ENCODE measurements around the gene ROMO1.

ROMO1 gene

DNA sequence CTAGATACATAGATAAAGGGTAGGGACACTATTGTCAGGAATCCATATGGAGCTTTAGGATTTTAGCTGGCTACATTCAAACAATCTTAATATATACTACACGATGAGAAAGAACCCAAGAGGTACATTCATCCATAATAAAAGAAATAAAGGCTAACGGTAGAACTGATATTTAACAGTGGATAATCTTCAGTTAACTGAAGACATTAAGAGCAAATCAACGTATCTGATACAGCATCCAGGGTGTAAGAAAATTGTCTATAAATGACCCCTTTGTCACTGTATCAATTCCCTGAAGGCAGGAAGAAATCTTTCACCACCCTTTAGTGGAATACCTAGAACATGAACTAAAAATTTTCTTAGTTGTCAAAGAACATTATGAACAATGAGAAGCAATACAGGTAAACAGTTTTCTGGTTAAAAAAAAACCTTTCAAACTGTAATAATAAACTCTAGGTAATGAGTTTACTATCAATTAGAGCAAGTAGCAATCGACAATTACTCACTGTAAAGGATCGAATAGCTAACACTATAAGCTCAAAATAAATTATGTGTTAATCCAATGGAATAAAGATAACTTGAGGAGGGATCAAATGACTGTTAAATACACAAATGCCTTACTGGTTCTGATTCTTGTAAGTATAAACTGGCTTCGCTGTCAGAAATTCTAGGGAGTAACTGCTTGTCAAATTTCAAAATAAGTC lies 11.8 kb downstream of the ROMO1 start:
- ChIA-PET CTCF (interaction anchor here (0.7 to 0.8 kb wide), 2 partner anchors 8 to 33 kb away, joined by 3 to 4 read pairs; no protein-coding TSS in a partner anchor), POLR2A (interaction anchor here (0.6 to 1.3 kb wide), 4 partner anchors 8 to 12 kb away, joined by 3 read pairs; partner anchors contain the start of genes NFS1 and ROMO1)
- Histone ChIP-seq H3K4me3 (ENCODE audit: low read depth, low read length) (no peak overlapping the region), H3K4me1 (ENCODE audit: control insufficient read depth, insufficient read depth, low read length) (peaks cover 4% of the 10 kb centered on the region), H3K36me3 (ENCODE audit: control insufficient read depth in 2 of 2, insufficient read depth in 1 of 2, low read length in 2 of 2) (peaks cover 79 to 97% of the 10 kb centered on the region in 2 experiments), H3K27ac (ENCODE audit: extremely low read depth, low read depth, low read length) (no peak overlapping the region), H3K9me3 (ENCODE audit: control insufficient read depth, insufficient read depth, low read depth, low read length) (no peaks in the 10 kb centered on the region)
- 0 out of 2 replicates have a peak, but pooled peaks have one; percentile 10 for TF ChIP-seq ZNF629 (tag by site-specific recombination; IDR thresholded peaks at IDR 0.05)
- TF ChIP-seq ZNF585B (tag by site-specific recombination; IDR thresholded peaks at IDR 0.05), result no peak
- peak; percentile 49; the same call in 1 of the 2 replicates for TF ChIP-seq OSR2 (tag by site-specific recombination; IDR thresholded peaks at IDR 0.05)
- TF ChIP-seq ZFHX2 (tag by site-specific recombination; conservative IDR thresholded peaks at IDR 0.05), result no peak
- TF ChIP-seq ZNF791 (tag by site-specific recombination; IDR thresholded peaks at IDR 0.05), result no peak
- TF ChIP-seq ZFP69B (tag by site-specific recombination; IDR thresholded peaks at IDR 0.05), result no peak
- TF ChIP-seq MEIS1 (CRISPR knock-in tag; IDR thresholded peaks at IDR 0.05; ENCODE audit: borderline replicate concordance), result no peak
- TF ChIP-seq, protein P1, sequence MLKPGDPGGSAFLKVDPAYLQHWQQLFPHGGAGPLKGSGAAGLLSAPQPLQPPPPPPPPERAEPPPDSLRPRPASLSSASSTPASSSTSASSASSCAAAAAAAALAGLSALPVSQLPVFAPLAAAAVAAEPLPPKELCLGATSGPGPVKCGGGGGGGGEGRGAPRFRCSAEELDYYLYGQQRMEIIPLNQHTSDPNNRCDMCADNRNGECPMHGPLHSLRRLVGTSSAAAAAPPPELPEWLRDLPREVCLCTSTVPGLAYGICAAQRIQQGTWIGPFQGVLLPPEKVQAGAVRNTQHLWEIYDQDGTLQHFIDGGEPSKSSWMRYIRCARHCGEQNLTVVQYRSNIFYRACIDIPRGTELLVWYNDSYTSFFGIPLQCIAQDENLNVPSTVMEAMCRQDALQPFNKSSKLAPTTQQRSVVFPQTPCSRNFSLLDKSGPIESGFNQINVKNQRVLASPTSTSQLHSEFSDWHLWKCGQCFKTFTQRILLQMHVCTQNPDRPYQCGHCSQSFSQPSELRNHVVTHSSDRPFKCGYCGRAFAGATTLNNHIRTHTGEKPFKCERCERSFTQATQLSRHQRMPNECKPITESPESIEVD (tag by site-specific recombination; IDR thresholded peaks at IDR 0.05), result peak; percentile 71
- no peak for TF ChIP-seq ZNF664 (tag by site-specific recombination; IDR thresholded peaks at IDR 0.05)
- TF ChIP-seq, protein P2, sequence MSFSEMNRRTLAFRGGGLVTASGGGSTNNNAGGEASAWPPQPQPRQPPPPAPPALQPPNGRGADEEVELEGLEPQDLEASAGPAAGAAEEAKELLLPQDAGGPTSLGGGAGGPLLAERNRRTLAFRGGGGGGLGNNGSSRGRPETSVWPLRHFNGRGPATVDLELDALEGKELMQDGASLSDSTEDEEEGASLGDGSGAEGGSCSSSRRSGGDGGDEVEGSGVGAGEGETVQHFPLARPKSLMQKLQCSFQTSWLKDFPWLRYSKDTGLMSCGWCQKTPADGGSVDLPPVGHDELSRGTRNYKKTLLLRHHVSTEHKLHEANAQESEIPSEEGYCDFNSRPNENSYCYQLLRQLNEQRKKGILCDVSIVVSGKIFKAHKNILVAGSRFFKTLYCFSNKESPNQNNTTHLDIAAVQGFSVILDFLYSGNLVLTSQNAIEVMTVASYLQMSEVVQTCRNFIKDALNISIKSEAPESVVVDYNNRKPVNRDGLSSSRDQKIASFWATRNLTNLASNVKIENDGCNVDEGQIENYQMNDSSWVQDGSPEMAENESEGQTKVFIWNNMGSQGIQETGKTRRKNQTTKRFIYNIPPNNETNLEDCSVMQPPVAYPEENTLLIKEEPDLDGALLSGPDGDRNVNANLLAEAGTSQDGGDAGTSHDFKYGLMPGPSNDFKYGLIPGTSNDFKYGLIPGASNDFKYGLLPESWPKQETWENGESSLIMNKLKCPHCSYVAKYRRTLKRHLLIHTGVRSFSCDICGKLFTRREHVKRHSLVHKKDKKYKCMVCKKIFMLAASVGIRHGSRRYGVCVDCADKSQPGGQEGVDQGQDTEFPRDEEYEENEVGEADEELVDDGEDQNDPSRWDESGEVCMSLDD (tag by site-specific recombination; IDR thresholded peaks at IDR 0.05), result no peak
- TF ChIP-seq ZBTB48 (tag by site-specific recombination; IDR thresholded peaks at IDR 0.05), result no peak
- peak; percentile 59 for TF ChIP-seq WT1 (tag by site-specific recombination; IDR thresholded peaks at IDR 0.05)
- no peak for TF ChIP-seq ZNF596 (tag by site-specific recombination; IDR thresholded peaks at IDR 0.05)

DNA sequence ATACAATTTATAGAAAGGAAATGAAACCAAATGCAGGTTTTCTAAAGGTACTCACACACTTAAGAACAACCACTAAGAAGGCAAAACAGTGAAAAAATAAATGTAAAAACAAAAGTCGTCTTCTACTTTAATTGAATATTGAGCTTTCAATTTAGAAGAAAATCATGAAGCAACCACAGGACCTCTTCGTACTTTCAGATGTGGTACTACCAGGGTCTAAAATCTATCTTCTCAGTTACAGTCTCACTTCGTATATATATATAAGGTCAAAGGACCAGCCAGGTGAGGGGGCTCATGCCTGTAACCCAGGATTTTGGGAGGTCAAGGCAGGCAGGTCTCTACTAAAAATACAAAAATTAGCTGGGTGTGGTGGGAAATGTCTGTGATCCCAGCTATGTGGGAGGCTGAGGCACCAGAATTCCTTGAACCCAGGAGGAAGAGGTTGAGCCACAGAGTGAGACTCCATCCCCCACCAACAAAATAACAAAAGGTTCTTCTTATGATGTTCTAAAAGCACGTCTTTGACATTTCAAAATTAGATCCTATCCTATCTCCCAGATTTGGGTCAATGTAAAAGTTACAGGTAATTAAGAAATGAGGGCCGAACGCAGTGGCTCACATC lies 12.5 kb downstream of the ROMO1 start:
- H3K36me3 ChIP-seq (ENCODE audit: control insufficient read depth in 2 of 2, insufficient read depth in 1 of 2, low read length in 2 of 2), result peaks cover 79 to 97% of the 10 kb centered on the region in 2 experiments
- H3K27ac ChIP-seq (ENCODE audit: extremely low read depth, low read depth, low read length), result no peak overlapping the region
- ChIA-PET CTCF (interaction anchor here (0.7 kb wide), 1 partner anchor 171 kb away, joined by 4 read pairs; no protein-coding TSS in a partner anchor), POLR2A (interaction anchor here (0.6 to 1.3 kb wide), 5 partner anchors 8 to 177 kb away, joined by 3 read pairs; no protein-coding TSS in a partner anchor)
- no peak for TF ChIP-seq ZNF521 (tag by site-specific recombination; IDR thresholded peaks at IDR 0.05)
- no peak for TF ChIP-seq SP2 (tag by site-specific recombination; IDR thresholded peaks at IDR 0.05)
- TF ChIP-seq, protein P3, sequence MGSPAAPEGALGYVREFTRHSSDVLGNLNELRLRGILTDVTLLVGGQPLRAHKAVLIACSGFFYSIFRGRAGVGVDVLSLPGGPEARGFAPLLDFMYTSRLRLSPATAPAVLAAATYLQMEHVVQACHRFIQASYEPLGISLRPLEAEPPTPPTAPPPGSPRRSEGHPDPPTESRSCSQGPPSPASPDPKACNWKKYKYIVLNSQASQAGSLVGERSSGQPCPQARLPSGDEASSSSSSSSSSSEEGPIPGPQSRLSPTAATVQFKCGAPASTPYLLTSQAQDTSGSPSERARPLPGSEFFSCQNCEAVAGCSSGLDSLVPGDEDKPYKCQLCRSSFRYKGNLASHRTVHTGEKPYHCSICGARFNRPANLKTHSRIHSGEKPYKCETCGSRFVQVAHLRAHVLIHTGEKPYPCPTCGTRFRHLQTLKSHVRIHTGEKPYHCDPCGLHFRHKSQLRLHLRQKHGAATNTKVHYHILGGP (tag by site-specific recombination; IDR thresholded peaks at IDR 0.05), result no peak
- no peak for TF ChIP-seq ZNF311 (tag by site-specific recombination; IDR thresholded peaks at IDR 0.05; ENCODE audit: borderline replicate concordance)
- TF ChIP-seq PRDM1 (tag by site-specific recombination; IDR thresholded peaks at IDR 0.05), result peak; percentile 75
- peaks cover 4% of the 10 kb centered on the region for H3K4me1 ChIP-seq (ENCODE audit: control insufficient read depth, insufficient read depth, low read length)
- no peak overlapping the region for H3K4me3 ChIP-seq (ENCODE audit: low read depth, low read length)
- H3K9me3 ChIP-seq (ENCODE audit: control insufficient read depth, insufficient read depth, low read depth, low read length), result no peaks in the 10 kb centered on the region
